ENCODE data around the gene TXNDC11.

The TXNDC11 gene

GRCh38 chr16:11756248-11756647, 13.6 kb upstream of the TXNDC11 start:
- H3K36me3 ChIP-seq (replicated peaks), result peaks cover 52% of the 10 kb centered on the region
- no peak overlapping the region for H3K27ac ChIP-seq
- no peak for TF ChIP-seq CTCF (IDR thresholded peaks at IDR 0.05; ENCODE audit: low read depth, low read length, missing control alignments)
- no peak overlapping the region for H3K4me3 ChIP-seq (ENCODE audit: low read depth, low read length)
- in situ Hi-C loops (cut with HindIII; ENCODE audit: low pct_ligation_motif_present, low sequenced_read_pairs), result no loop called here
- no peak for DNase-seq
- H3K27me3 ChIP-seq (replicated peaks), result no peaks in the 10 kb centered on the region

DNA sequence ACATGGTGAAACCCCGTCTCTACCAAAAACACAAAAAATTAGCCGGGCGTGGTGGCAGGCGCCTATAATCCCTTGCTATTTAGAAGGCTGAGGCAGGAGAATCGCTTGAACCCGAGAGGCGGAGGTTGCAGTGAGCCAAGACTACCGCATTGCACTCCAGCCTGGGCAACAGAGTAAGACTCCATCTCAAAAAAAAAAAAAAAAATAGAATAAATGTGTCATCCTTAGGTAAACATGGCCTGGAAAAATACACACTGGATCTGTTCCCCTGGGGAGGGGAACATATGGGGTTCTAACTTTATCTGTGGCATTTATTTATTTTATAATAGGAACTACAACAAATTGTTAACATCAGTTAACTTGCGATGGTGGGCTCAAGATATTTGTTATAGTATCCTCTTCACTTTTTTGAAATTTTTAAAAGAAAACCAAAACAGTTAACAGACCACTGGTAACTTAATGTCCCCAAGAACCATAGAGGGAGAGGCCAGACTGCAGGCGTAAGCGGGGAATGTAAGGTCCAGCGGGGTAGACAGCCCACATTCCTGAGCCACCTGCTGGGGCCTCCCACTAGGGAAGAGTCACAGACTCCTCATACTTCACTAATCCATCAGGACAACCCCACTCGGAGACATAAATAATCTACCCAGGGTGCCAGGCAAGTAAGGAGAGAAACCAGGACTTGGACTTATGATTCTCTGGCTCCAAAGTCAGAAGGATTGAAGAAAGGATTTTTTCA, 12.5 kb upstream of the TXNDC11 start:
- no peak for TF ChIP-seq CTCF (IDR thresholded peaks at IDR 0.05; ENCODE audit: low read depth, low read length, missing control alignments)
- no peaks in the 10 kb centered on the region for H3K27me3 ChIP-seq (replicated peaks)
- no peak for DNase-seq
- peaks cover 53% of the 10 kb centered on the region for H3K36me3 ChIP-seq (replicated peaks)
- no peak overlapping the region for H3K27ac ChIP-seq
- no peak overlapping the region for H3K4me3 ChIP-seq (ENCODE audit: low read depth, low read length)
- in situ Hi-C loops (cut with HindIII; ENCODE audit: low pct_ligation_motif_present, low sequenced_read_pairs), result no loop called here

GRCh38 chr16:11752856-11753255, 10.2 kb upstream of the TXNDC11 start:
- TF ChIP-seq CTCF (IDR thresholded peaks at IDR 0.05; ENCODE audit: low read depth, low read length, missing control alignments), result no peak
- in situ Hi-C loops (cut with HindIII; ENCODE audit: low pct_ligation_motif_present, low sequenced_read_pairs), result no loop called here
- no peaks in the 10 kb centered on the region for H3K27me3 ChIP-seq (replicated peaks)
- no peak overlapping the region for H3K4me3 ChIP-seq (ENCODE audit: low read depth, low read length)
- H3K36me3 ChIP-seq (replicated peaks), result peaks cover 62% of the 10 kb centered on the region
- no peak for DNase-seq
- no peak overlapping the region for H3K27ac ChIP-seq

DNA sequence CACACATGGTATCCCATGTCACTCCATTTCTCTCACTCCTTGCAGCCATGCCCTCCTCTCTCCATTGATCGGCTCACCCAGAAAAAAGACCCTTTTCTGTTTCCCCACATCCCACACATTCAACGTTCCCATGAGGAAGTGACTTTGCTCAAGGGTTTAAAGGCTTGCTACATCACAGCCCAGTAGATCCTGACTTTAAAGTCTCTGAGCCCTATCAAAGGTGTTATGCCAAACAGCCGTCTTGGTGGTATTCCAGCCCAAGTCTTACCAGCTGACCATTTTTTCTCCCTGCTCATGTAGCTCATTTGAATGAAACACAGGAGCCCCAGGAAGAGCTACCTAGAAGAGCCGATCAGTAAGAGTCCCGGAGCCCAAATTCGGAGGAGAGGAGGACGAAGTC, 7.4 kb upstream of the TXNDC11 start:
- no peak overlapping the region for H3K4me3 ChIP-seq (ENCODE audit: low read depth, low read length)
- no peak for TF ChIP-seq CTCF (IDR thresholded peaks at IDR 0.05; ENCODE audit: low read depth, low read length, missing control alignments)
- H3K27ac ChIP-seq, result no peak overlapping the region
- no peaks in the 10 kb centered on the region for H3K27me3 ChIP-seq (replicated peaks)
- H3K36me3 ChIP-seq (replicated peaks), result peaks cover 43% of the 10 kb centered on the region
- in situ Hi-C loops (cut with HindIII; ENCODE audit: low pct_ligation_motif_present, low sequenced_read_pairs), result no loop called here
- no peak for DNase-seq

DNA sequence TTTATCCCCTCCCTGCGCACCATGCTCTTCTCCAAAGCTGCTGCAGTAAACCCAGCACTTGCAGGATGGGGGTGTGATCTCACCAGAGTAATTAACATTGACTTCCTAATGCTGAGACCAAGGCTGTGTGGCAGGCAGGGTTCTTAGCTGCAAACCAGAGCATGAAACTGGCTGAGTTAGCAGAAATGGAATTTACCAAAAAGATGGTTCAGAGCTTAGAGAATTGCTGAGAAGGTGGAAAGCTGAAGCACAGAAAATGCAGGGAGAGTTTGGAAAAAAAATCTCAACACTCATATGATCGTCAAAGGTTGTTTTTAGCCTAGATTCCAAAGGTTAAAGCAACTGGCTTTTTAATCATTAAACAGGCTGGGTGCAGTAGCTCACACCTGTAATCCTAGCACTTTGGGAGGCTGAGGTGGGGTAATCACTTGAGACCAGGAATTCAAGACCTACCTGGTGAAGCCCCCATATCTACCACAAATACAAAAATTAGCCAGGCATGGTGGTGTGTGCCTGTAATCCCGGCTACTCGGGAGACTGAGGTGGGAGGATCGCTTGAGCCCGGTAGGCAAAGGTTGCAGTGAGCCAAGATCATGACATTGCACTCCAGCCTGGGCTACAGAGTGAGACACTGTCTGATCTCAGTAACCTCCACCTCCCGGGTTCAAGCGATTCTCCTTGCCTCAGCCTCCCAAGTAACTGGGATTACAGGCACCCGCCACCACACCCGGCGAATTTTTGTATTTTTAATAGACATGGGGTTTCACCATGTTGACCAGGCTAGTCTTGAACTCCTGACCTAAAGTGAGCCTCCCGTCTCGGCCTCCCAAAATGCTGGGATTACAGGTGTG, 6.0 kb upstream of the TXNDC11 start:
- Histone ChIP-seq H3K4me3 (ENCODE audit: low read depth, low read length) (no peak overlapping the region), H3K27ac (no peak overlapping the region), H3K36me3 (replicated peaks) (peaks cover 40% of the 10 kb centered on the region), H3K27me3 (replicated peaks) (no peaks in the 10 kb centered on the region)
- no peak for TF ChIP-seq CTCF (IDR thresholded peaks at IDR 0.05; ENCODE audit: low read depth, low read length, missing control alignments)
- no peak for DNase-seq
- in situ Hi-C loops (cut with HindIII; ENCODE audit: low pct_ligation_motif_present, low sequenced_read_pairs), result no loop called here

Measured in brain microvascular endothelial cell (primary cell).